Mesenteric fat pad (tissue), 1 donor: ENCODE measurements around the gene MSH4. TPM values are rescaled to one million over a fixed set of nuclear protein-coding genes. Genes with fewer than 3 reads are reported as not detected.
"Not testable (repeated sequence)": the region's sequence is repeated elsewhere in the genome, so short reads cannot be mapped to it uniquely, and the experiment has no call there.

Experiments
- DNase-seq: peaks from one replicate; pipeline ENCODE4 v3.0.0-alpha.2; 2020; ENCODE audit warnings: low spot score
- total RNA-seq: library from RNA; stranded (reverse); fragmentation: NEBNext Ultra II Directional; extraction: Animal tissue kit (Norgen Biotek cat#: 25700); gene quantifications from one replicate; pipeline ENCODE4 v1.2.1, GENCODE V29; 2021
- donor health status: DM: yes; HTN: yes; CAD: no.

Gene MSH4
- total RNA-seq, 1 donor from 2014 or later: not detected

- DNase-seq: no peak
Measured at GRCh38 chr1:75932304-75932703, 135.6 kb downstream of the MSH4 start, which contains the start of gene ASB17. ASB17 (minus strand) TSS chr1:75932404; CDS start chr1:75932291, 113 bp downstream.

- no peak for DNase-seq
Measured at GRCh38 chr1:75937034-75937433, 140.4 kb downstream of the MSH4 start.

- DNase-seq: not testable (repeated sequence)
Measured at GRCh38 chr1:75943037-75943436, 146.4 kb downstream of the MSH4 start.

- DNase-seq: no peak
Measured at GRCh38 chr1:75950176-75950575, 153.5 kb downstream of the MSH4 start.

- DNase-seq: no peak
Measured at GRCh38 chr1:75952016-75952415, 155.3 kb downstream of the MSH4 start.

GRCh38 chr1:75953461-75953860 lies 156.8 kb downstream of the MSH4 start:
- no peak for DNase-seq

GRCh38 chr1:75954586-75954985 lies 157.9 kb downstream of the MSH4 start:
- no peak for DNase-seq

Other genes starting within 250 kb of the MSH4 start
- gene SLC44A5, start 185.8 kb upstream of the MSH4 start, total RNA-seq: 0.10 TPM
- 41.9 TPM for gene ACADM, start 72.2 kb upstream of the MSH4 start, total RNA-seq
- gene RABGGTB, start 10.6 kb upstream of the MSH4 start, total RNA-seq: 84.8 TPM
- not detected for gene ASB17, start 135.5 kb downstream of the MSH4 start, total RNA-seq